OCI-LY1 (cell line): ENCODE measurements around the gene PRSS22.

Experiments used
- CTCF ChIP-seq: fragments of 200-600 bp; sonication (generic), shearing (Covaris generic); IDR thresholded peaks from 2 replicates; pipeline ENCODE4 v1.5.1; 2017; ENCODE audit warnings: mild to moderate bottlenecking, antibody characterized with exemption, low read length, moderate library complexity, mixed read lengths
- EZH2 ChIP-seq: fragments of 200-600 bp; sonication (generic), shearing (Covaris generic); IDR thresholded peaks from 2 replicates; pipeline ENCODE4 v1.8.0; 2017; ENCODE audit warnings: borderline replicate concordance, mixed run types, mild to moderate bottlenecking, antibody characterized with exemption, low read length, moderate library complexity, mixed read lengths

GRCh38 chr16:2819939-2820835 lies 37.8 kb downstream of the PRSS22 start:
- TF ChIP-seq CTCF (no peak), EZH2 (no peak)
